Liver (tissue), 9 donors: ENCODE data around the gene GALE. TPM values are rescaled to one million over a fixed set of nuclear protein-coding genes. Genes with fewer than 3 reads are reported as not detected.

ENCODE experiments used
- DNase-seq: peaks from one replicate; pipeline ENCODE4 v3.0.0-alpha.2; 2017; ENCODE audit warnings: low spot score
- H3K27ac ChIP-seq, 2 donors: one replicate each; pipeline ENCODE4 v1.7.0; 2013; ENCODE audit warnings: inconsistent platforms in 2 of 2, low read length in 2 of 2, control low read depth in 1 of 2, low read depth in 1 of 2, mild to moderate bottlenecking in 1 of 2
- H3K27me3 ChIP-seq, 4 donors: one replicate each; pipeline versions ENCODE4 v1.6.1 to v1.7.0; 2013; ENCODE audit warnings: low read length in 3 of 4, inconsistent platforms in 1 of 4, mild to moderate bottlenecking in 1 of 4, moderate library complexity in 1 of 4; ENCODE audit not compliant: control insufficient read depth in 4 of 4, insufficient read depth in 4 of 4
- H3K36me3 ChIP-seq, 4 donors: one replicate each; pipeline versions ENCODE4 v1.6.1 to v1.7.0; 2013; ENCODE audit warnings: low read length in 3 of 4, mild to moderate bottlenecking in 3 of 4, low read depth in 1 of 4, moderate library complexity in 1 of 4; ENCODE audit not compliant: control insufficient read depth in 4 of 4, insufficient read depth in 3 of 4
- H3K4me1 ChIP-seq, 4 donors: one replicate each; pipeline versions ENCODE4 v1.6.1 to v1.7.0; 2013; ENCODE audit warnings: low read length in 3 of 4, mild to moderate bottlenecking in 3 of 4, moderate library complexity in 1 of 4; ENCODE audit not compliant: control insufficient read depth in 4 of 4, insufficient read depth in 4 of 4
- H3K4me3 ChIP-seq, 3 donors: one replicate each; pipeline versions ENCODE4 v1.6.1 to v1.7.0; 2013; ENCODE audit warnings: low read length in 3 of 3, control low read depth in 1 of 3, low read depth in 1 of 3, mild to moderate bottlenecking in 1 of 3
- H3K9ac ChIP-seq, 2 donors: one replicate each; pipeline ENCODE4 v1.7.0; 2013; ENCODE audit warnings: low read length in 2 of 2, mild to moderate bottlenecking in 2 of 2, moderate library complexity in 2 of 2, control low read depth in 1 of 2, low read depth in 1 of 2
- H3K9me3 ChIP-seq, 4 donors: one replicate each; pipeline versions ENCODE4 v1.6.1 to v1.7.0; 2013; ENCODE audit warnings: low read length in 3 of 4; ENCODE audit not compliant: control insufficient read depth in 4 of 4
- ATF3 ChIP-seq: IDR thresholded peaks from 2 replicates; pipeline ENCODE4 v1.6.1; 2016; ENCODE audit warnings: antibody characterized with exemption
- EGR1 ChIP-seq, 2 donors: IDR thresholded peaks; 2 replicates each; pipeline ENCODE4 v1.6.1; 2016 to 2018; ENCODE audit warnings: antibody characterized with exemption in 2 of 2, low read depth in 2 of 2
- FOXA1 ChIP-seq: IDR thresholded peaks from 2 replicates; pipeline ENCODE4 v1.6.1; 2016; ENCODE audit warnings: antibody characterized with exemption
- GABPA ChIP-seq, 2 donors: IDR thresholded peaks in 1 of 2; conservative IDR thresholded peaks in 1 of 2; 2 replicates each; pipeline ENCODE4 v1.6.1; 2016; ENCODE audit warnings: antibody characterized with exemption in 2 of 2, mild to moderate bottlenecking in 1 of 2, moderate library complexity in 1 of 2
- HNF4G ChIP-seq: IDR thresholded peaks from 2 replicates; pipeline ENCODE4 v1.6.1; 2016; ENCODE audit warnings: antibody characterized with exemption
- JUND ChIP-seq, 2 donors: IDR thresholded peaks; 2 replicates each; pipeline ENCODE4 v1.6.1; 2016; ENCODE audit warnings: antibody characterized with exemption in 2 of 2
- MAX ChIP-seq: IDR thresholded peaks from 2 replicates; pipeline ENCODE4 v1.6.1; 2016; ENCODE audit warnings: antibody characterized with exemption
- NR2F2 ChIP-seq: IDR thresholded peaks from 2 replicates; pipeline ENCODE4 v1.6.1; 2016; ENCODE audit warnings: antibody characterized with exemption
- RAD21 ChIP-seq, 2 donors: IDR thresholded peaks; 2 replicates each; pipeline ENCODE4 v1.6.1; 2016; ENCODE audit warnings: antibody characterized with exemption in 2 of 2, mild to moderate bottlenecking in 2 of 2
- RXRA ChIP-seq, 2 donors: IDR thresholded peaks; 2 replicates each; pipeline ENCODE4 v1.6.1; 2017 to 2018; ENCODE audit warnings: antibody characterized with exemption in 2 of 2, mild to moderate bottlenecking in 1 of 2
- SP1 ChIP-seq: IDR thresholded peaks from 2 replicates; pipeline ENCODE4 v1.6.1; 2018; ENCODE audit warnings: antibody characterized with exemption, mild to moderate bottlenecking
- TAF1 ChIP-seq: conservative IDR thresholded peaks from 2 replicates; pipeline ENCODE4 v1.6.1; 2016; ENCODE audit warnings: antibody characterized with exemption, mild to moderate bottlenecking
- YY1 ChIP-seq: IDR thresholded peaks from 2 replicates; pipeline ENCODE4 v1.6.1; 2016; ENCODE audit warnings: antibody characterized with exemption, mild to moderate bottlenecking
- ZBTB33 ChIP-seq: IDR thresholded peaks from 2 replicates; pipeline ENCODE4 v1.6.1; 2016; ENCODE audit warnings: antibody characterized with exemption
- WGBS: extraction: QIAGEN DNeasy Blood & Tissue Kit; methylation state at CpG from one replicate; pipeline ENCODE4 v1.1.7; 2013; 5-methylcytosine and 5-hydroxymethylcytosine counted together
- polyA plus RNA-seq, 2 donors: library from polyadenylated mRNA; stranded (reverse) in 1 of 2; unstranded in 1 of 2; fragments of 200-250 nt in 1 of 2; fragments of >200 nt in 1 of 2; fragmentation: Nextera tagmentation in 1 of 2; extraction: Ambion mirVana in 1 of 2; gene quantifications; one replicate each; pipeline versions ENCODE4 v1.2.1 to v1.2.3, GENCODE V29; 2013 to 2015
- total RNA-seq, 2 donors: library from RNA; depleted of rRNA; stranded (reverse); fragments of >200 nt; gene quantifications; one replicate each; pipeline ENCODE4 v1.2.3, GENCODE V29; 2014
- TF ChIP-seq, protein P1 (sequence below): IDR thresholded peaks from 2 replicates; pipeline ENCODE4 v1.6.1; 2016; ENCODE audit warnings: antibody characterized with exemption, mild to moderate bottlenecking
- donor health status: healthy.
- donor health status: healthy.
- donor health status: healthy.
- donor health status: healthy.
- donor health status: healthy.

The GALE gene
- total and polyA plus RNA-seq, 4 donors: 22.9 to 43.4 (median 38.7) TPM

GRCh38 chr1:23788695-23789094 is 11.9 kb downstream of the GALE start:
- Histone ChIP-seq H3K9ac (no peak overlapping the region), H3K27me3 (no peaks in the 10 kb centered on the region), H3K36me3 (peaks cover 5 to 22% (median 18%) of the 10 kb centered on the region in 4 donors), H3K4me3 (no peak overlapping the region), H3K4me1 (peaks cover 13 to 29% (median 23%) of the 10 kb centered on the region in 4 donors), H3K9me3 (no peaks in the 10 kb centered on the region), H3K27ac (no peak overlapping the region)
- WGBS: 96% methylated on average over 3 of the region's 3 CpGs
- TF ChIP-seq EGR1 (IDR thresholded peaks at IDR 0.05; ENCODE audit: low read depth in 2 of 2): no peak
- TF ChIP-seq YY1: no peak
- no peak for TF ChIP-seq JUND (IDR thresholded peaks at IDR 0.05)
- TF ChIP-seq ATF3: no peak
- TF ChIP-seq NR2F2: no peak
- TF ChIP-seq HNF4G: no peak
- TF ChIP-seq RAD21 (IDR thresholded peaks at IDR 0.05): no peak
- no peak for TF ChIP-seq RXRA (IDR thresholded peaks at IDR 0.05)
- TF ChIP-seq, protein P1, sequence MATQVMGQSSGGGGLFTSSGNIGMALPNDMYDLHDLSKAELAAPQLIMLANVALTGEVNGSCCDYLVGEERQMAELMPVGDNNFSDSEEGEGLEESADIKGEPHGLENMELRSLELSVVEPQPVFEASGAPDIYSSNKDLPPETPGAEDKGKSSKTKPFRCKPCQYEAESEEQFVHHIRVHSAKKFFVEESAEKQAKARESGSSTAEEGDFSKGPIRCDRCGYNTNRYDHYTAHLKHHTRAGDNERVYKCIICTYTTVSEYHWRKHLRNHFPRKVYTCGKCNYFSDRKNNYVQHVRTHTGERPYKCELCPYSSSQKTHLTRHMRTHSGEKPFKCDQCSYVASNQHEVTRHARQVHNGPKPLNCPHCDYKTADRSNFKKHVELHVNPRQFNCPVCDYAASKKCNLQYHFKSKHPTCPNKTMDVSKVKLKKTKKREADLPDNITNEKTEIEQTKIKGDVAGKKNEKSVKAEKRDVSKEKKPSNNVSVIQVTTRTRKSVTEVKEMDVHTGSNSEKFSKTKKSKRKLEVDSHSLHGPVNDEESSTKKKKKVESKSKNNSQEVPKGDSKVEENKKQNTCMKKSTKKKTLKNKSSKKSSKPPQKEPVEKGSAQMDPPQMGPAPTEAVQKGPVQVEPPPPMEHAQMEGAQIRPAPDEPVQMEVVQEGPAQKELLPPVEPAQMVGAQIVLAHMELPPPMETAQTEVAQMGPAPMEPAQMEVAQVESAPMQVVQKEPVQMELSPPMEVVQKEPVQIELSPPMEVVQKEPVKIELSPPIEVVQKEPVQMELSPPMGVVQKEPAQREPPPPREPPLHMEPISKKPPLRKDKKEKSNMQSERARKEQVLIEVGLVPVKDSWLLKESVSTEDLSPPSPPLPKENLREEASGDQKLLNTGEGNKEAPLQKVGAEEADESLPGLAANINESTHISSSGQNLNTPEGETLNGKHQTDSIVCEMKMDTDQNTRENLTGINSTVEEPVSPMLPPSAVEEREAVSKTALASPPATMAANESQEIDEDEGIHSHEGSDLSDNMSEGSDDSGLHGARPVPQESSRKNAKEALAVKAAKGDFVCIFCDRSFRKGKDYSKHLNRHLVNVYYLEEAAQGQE: no peak
- DNase-seq: no peak

DNA sequence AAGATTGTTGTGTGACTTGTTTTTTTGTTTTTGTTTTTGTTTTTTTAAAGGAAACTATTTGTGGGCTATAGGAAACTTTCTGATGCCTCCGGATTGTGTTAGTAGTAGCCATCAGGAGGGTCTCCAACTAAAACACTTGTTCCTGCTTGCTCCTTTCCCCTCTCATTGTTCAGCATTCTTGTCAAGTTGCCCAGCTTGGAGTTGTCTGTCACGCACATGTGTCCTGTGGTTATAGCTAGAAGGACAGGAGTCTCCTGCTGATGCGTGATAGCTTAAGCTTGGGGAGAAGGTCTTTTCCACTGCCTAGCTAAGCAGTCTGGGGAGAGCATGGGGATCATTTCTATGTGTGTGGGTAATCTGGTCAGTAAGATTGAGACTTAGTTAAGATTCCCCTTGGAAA is 12.9 kb downstream of the GALE start:
- DNase-seq: no peak
- no peak overlapping the region for H3K4me3 ChIP-seq
- H3K27ac ChIP-seq: no peak overlapping the region
- H3K27me3 ChIP-seq: no peaks in the 10 kb centered on the region
- TF ChIP-seq ATF3 (no peak), ZBTB33 (no peak), MAX (no peak), GABPA (IDR thresholded peaks at IDR 0.05 in 1 of 2, conservative IDR thresholded peaks at IDR 0.05 in 1 of 2) (no peak), TAF1 (no peak), HNF4G (no peak), RXRA (IDR thresholded peaks at IDR 0.05) (no peak), SP1 (no peak), EGR1 (IDR thresholded peaks at IDR 0.05; ENCODE audit: low read depth in 2 of 2) (no peak), FOXA1 (no peak)
- H3K9me3 ChIP-seq: no peaks in the 10 kb centered on the region
- WGBS: 97% methylated on average over 3 of the region's 3 CpGs
- peaks cover 7 to 21% (median 14%) of the 10 kb centered on the region in 4 donors for H3K4me1 ChIP-seq
- H3K36me3 ChIP-seq: peaks cover 5 to 23% (median 19%) of the 10 kb centered on the region in 4 donors
- no peak overlapping the region for H3K9ac ChIP-seq
